ENCODE measurements around the gene ELMO2.

DNA sequence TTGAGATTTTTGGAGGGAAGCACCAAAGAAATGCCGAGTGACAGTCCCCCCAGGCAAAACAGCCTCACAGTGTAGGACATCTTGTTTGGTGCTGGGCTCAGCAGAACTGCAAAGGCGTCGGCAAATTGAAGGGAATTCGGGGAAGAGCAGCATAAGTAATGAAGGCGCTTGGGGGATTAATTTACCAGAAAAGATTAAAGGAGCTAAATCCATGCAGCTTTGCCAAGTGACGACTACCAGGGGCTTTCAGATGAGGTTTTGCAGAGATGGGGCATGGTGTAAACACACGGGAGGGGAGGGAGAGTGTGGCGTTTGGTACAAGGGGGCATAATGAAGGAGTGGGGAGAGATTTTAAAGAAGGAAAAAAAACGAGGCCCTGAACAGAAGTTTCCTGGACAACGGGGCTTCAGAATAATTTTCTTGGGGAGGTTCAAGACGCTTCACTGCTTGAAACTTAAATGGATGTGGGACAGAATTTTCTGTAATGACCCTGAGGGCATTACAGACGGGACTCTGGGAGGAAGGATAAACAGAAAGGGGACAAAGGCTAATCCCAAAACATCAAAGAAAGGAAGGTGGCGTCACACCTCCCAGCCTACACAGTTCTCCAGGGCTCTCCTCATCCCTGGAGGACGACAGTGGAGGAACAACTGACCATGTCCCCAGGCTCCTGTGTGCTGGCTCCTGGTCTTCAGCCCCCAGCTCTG lies 52.8 kb downstream of the ELMO2 start:
- TF ChIP-seq, protein P1, sequence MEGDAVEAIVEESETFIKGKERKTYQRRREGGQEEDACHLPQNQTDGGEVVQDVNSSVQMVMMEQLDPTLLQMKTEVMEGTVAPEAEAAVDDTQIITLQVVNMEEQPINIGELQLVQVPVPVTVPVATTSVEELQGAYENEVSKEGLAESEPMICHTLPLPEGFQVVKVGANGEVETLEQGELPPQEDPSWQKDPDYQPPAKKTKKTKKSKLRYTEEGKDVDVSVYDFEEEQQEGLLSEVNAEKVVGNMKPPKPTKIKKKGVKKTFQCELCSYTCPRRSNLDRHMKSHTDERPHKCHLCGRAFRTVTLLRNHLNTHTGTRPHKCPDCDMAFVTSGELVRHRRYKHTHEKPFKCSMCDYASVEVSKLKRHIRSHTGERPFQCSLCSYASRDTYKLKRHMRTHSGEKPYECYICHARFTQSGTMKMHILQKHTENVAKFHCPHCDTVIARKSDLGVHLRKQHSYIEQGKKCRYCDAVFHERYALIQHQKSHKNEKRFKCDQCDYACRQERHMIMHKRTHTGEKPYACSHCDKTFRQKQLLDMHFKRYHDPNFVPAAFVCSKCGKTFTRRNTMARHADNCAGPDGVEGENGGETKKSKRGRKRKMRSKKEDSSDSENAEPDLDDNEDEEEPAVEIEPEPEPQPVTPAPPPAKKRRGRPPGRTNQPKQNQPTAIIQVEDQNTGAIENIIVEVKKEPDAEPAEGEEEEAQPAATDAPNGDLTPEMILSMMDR (IDR thresholded peaks at IDR 0.05), result no peak
- no peak for TF ChIP-seq POLR2A (IDR thresholded peaks at IDR 0.05)
- no peak for TF ChIP-seq EP300 (IDR thresholded peaks at IDR 0.05)
- TF ChIP-seq POLR2AphosphoS5 (IDR thresholded peaks at IDR 0.05), result no peak

All from upper lobe of left lung (tissue), 4 donors.